ENCODE results near the gene INPP5D.

Gene INPP5D

DNA sequence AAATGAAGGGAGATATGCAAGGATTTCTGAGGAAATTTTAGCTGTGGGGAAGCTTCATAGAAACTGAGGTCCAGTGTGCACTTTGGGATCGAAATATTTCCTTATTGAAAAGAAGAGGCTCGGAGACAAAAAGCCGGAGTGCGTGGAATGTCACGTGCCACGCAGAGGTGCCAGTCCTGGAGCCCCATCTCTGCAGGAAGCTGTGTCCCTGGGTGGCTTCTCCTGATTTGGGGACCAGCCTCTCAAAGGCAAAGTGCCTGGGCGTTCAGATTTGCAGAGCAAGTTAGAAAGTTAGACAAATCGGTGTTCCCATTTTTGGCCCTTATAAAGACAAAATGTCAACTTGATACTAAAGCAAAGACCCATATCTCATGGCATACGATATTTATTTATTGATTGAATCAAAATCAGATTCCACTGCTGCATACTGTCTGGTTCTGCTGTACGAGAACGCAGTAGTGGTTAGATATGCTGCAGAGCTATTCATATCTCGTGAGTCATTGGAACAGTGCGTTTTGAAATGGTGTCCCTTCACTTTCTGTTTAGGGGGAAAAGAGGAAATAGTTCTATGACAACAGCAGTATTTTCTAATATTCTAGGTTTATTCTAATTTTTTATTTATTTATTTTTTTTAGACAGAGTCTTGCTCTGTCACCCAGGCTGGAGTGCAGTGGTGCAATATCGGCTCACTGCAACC lies 182.2 kb downstream of the INPP5D start:
- DNase-seq (ENCODE audit: low read depth), result no peak

DNA sequence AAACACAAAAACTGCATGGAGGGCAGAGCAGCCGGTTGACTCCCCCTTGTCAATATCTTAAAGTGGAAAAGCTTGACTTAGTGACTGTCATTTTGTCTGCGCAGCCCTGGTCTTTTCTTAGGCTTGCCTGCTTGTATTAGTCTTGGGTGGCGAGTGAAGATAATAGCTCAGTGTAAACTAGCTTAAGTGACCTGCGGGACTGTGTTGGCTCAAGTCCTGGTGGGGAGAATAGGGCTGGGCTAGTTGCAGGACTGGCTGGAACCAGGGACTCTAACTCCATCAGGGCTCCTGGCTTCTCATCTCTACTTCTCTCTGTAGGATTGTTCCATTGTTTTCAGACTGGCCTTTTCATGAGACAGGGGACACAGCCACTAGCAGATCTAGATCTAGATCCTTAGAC lies 183.2 kb downstream of the INPP5D start:
- DNase-seq (ENCODE audit: low read depth), result no peak

DNA sequence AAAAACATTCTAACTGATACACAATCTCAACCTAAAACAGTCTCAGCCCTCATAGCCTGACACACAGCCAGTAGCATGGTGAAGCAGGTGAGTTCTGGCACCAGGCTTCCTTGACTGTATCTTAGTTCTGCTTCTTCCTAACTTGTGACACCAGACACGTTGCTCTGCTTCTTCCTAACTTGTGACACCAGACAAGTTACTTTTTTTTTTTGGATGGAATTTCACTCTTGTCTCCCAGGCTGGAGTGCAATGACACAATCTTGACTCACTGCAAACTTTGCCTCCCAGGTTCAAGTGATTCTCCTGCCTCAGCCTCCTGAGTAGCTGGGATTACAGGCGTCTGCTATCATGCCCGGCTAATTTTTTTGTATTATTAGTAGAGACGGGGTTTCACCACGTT lies 184.7 kb downstream of the INPP5D start:
- no peak for DNase-seq (ENCODE audit: low read depth)

DNA sequence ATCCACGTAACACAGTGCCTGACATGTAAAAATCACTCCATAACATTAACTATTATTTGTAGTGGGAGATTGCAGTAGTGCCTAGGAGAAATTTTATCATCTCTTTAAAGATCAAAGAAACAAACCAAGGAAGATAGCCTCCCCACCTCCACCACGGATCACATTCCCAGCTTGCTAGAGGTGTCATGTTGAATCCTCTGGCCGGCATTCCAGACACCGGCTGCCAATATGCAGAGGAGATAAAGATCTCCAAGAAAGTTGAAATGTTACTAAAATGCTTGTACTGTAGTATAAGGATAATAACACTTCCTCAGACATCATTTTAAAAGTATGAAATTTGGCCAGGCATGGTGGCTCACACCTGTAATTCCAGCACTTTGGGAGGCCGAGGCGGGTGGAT lies 185.3 kb downstream of the INPP5D start:
- no peak for DNase-seq (ENCODE audit: low read depth)

DNA sequence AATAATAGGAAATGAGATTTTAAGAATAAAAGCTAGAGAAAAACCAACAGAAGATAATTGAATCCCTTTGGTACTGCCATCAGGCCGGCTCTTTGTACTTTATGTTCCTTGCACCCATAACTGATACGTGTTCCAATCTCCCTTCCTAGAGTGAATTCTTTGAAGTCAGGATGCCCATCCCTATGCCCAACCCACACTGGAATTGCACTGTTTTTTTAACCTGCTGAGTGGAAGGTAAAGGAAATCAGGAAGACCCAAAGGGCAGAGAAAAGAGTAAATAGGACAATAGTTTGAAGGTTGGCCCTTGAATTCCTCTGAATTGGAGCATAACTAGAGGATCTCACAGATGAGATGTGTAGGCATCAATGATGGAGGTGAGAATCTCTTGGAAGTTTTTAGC lies 187.0 kb downstream of the INPP5D start:
- DNase-seq (ENCODE audit: low read depth), result no peak

DNA sequence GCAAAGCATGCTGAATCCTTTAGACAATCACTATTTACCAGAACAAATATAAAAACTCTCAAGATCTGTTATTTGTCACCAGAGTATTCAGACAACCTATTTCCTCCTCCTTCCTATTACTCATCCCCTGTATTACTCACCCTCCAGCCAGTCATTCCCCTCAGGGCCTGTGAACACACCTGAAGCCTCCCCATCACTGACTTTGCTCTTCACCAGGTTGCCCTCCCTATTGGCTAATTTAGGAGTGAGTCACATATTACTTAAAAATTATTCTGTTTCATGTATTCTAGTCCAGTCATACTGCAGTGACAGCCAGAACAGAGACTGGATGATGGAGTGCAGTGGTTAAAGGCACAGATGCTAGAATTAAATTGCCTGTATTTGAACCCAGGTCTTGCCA lies 187.6 kb downstream of the INPP5D start:
- DNase-seq (ENCODE audit: low read depth), result no peak

DNA sequence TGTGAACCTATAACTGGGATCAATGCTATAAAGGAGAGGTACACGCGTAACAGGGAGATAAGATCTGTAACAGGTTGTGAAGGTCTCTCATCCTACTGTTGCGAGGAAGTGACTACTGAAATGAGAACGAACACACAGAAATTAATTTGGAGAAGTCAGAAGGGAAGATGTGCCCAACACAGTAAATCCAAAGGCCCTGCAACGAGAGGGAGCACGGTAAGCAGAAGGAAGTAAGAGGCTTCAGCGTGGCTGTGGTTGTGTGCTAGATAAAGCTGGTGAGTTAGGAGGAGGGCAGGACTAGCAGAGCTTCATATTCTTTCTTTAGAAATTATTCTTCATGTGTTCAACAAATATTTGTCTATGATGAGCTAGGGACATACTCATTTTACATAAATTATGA lies 188.9 kb downstream of the INPP5D start:
- no peak for DNase-seq (ENCODE audit: low read depth)

DNA sequence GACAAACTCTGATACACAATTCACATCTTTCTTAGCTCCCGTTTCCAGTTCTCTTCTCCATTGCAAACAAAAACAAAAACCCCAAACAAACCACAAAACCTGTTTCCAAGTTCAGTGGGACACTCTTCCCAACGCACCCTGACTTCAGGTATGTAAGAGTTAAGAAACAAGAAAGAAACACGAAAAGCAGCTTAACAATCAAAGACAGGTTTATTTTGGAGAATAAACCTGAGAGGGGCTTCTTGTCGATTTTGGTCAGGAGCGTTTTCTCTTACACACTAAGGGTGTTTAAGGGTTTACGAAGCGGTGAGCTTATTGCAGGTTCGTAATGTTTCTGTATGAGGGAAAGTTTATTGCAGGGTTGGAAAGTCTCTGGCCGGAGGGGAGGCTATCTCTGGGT lies 190.4 kb downstream of the INPP5D start:
- DNase-seq (ENCODE audit: low read depth), result no peak

DNA sequence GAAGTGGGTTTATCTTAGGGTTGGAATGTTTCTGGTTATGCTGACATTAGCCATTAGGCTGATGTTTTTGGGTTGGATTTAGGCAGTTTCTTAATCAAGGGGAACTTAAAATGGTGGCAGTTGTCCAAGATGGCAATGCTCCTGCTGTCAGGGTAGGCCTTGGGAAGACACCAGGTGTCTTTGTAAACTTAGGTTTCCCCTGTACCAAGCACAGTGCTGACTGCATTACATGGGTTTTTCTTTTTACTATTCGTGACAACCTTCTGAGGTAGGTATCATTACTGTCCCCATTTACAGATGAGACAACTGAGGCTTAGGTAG lies 190.8 kb downstream of the INPP5D start:
- no peak for DNase-seq (ENCODE audit: low read depth)

DNA sequence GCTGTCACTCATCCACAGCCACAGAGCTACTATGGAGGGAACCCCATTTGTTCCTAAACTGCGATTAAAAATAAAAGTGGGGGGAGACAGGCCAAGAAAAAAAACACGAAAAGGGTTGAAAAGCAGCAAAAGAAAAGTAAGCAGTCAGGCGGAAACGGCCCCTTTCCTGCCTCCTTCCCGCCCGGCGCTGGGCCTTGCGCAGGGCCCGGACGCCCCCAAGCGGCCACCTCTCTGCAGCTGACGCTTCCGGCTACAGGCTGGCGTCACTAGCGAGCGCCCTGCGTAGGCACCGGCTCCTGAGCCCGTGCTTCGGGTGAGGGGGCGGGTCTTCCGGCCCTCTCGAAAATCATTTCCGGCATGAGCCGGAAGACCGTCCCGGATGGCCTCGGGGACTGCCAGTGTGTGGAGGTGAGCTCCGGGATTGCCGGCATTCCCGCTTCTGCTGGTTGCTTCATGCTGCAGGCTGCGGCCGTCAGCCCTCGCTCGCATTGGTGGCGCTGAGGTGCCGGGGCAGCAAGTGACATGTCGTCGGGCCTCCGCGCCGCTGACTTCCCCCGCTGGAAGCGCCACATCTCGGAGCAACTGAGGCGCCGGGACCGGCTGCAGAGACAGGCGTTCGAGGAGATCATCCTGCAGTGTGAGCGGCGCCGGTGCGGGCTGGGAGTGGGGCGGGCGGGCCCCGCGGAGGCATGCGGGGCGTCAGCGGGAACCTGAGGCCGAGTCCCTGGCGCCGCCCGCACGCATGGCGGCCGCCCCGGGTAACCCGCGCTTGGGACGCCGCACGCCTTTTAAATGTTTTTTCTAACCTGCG lies 191.4 kb downstream of the INPP5D start, which contains the start of gene ATG16L1:
Gene ATG16L1, plus strand, starts transcription at position 368 of the 811 bp plus-strand sequence. Its CDS starts 155 bp downstream, at position 523.
- peak; percentile 89 for DNase-seq (ENCODE audit: low read depth)

DNA sequence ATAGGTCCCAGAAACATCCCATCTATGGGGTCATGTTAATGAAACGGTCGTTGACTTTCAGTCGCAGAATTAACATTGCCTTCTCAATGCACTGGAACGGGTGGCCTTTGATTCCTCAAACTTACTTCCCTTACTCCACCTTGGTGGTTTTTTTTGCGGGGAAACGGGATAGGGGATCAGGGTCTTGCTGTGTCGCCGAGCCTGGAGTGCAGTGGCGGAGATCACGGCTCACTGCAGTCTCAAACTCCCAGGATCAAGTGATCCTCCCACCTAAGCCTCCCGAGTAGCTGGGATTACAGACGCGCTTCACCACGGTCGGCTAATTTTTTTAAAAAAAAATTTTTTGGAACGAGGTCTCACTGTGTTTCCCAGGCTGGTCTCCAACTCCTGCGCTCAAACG lies 192.1 kb downstream of the INPP5D start:
- no peak for DNase-seq (ENCODE audit: low read depth)

DNA sequence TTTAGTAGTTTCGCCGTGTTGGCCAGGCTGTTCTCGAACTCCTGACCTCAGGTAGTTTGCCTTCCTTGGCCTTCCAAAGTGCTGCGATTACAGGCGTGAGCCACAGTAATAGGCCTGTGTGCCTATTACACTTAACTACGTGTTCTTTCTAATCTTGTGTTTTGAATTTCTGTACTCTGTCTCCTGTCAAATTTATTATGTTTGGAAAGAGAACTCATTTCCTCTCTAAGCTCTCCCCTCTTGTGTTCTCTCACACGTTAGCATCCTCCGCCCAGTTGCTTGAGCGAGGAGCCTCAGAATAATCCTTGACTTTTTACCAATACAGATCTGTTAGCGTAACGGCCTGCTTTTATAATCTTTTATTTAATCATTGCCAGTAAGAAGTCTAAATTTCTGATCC lies 195.0 kb downstream of the INPP5D start:
- no peak for DNase-seq (ENCODE audit: low read depth)

DNA sequence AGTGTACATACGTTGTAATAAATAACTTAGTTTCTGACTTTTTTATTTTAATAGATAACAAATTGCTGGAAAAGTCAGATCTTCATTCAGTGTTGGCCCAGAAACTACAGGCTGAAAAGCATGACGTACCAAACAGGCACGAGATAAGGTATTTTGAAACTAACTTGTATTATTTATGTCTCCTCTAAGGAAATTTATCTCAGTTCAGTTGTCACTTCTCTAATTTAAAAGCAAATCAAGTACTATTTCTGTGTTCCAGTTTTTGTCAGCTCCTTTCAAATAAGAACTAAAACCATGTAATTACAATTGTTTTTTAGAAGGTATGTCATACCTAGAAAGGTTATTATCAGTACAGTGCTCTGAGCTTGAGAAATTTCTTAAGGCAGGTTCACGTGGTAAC lies 195.9 kb downstream of the INPP5D start:
- no peak for DNase-seq (ENCODE audit: low read depth)
